ENCODE measurements around the gene PLCG2. TPM values are rescaled to one million over a fixed set of nuclear protein-coding genes. Genes with fewer than 3 reads are reported as not detected.

Gene PLCG2
- total RNA-seq, 2 experiments from 2014 or later = 196 to 485 TPM

DNA sequence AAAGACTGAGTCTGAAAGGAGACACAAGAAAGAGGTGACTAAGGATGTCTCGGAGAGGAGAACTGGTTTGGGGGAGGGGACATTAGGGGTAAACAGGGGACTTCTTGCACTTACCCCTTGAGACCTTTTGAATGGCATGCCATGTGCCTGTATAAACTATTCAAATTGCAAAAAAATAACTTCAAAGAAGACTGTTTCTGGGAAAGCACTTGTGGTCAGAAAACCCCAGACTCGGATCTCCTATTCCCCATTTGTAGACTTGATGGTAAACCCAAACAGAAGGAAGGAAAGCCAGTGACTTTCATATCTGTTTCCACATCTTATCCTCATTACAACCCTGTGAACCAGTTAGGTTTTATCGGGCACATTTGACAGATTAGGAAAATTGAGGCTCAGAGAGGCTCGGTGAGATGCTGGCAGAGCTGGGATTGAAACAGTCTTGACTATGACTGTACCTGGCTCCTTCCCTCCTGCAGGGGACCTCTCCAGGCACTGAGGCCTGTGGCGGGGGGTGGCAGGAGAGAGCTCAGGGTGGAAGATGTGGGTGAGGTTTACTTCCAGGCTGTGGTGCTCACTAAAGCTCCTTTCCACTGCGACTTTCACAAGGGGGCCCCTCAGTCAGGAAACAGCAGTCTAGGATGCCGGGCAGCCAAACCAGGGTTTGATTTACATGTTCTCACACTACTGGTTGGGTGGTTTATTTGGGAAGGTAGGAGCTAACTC, 30.5 kb upstream of the PLCG2 start:
- intact Hi-C loops (cut with micrococcal nuclease; ENCODE audit: unreplicated experiment) = no loop called here
- CTCF ChIA-PET (ENCODE audit: unreplicated experiment) = interaction anchor here (1.1 to 1.7 kb wide), 3 partner anchors 24 to 69 kb away, joined by 3 to 5 read pairs (median 3); no protein-coding TSS in a partner anchor
- Histone ChIP-seq H3K36me3 (ENCODE audit: insufficient read depth, low read length) (peaks cover 4% of the 10 kb centered on the region; the same call in 1 of the 2 replicates), H3K4me2 (ENCODE audit: low read length) (peak overlapping the region; percentile 76), H3K27ac (ENCODE audit: low read depth, low read length, poor library complexity, severe bottlenecking) (peak overlapping the region; percentile 65), H3K9me3 (ENCODE audit: low read length) (no peaks in the 10 kb centered on the region), H4K20me1 (ENCODE audit: insufficient read depth, low read length) (no peaks in the 10 kb centered on the region), H3K4me1 (ENCODE audit: insufficient read depth, low read length, poor library complexity, severe bottlenecking) (peaks cover 83% of the 10 kb centered on the region), H3K4me3 (ENCODE audit: low read depth, low read length, poor library complexity, severe bottlenecking) (peak overlapping the region; percentile 53), H3K79me2 (ENCODE audit: insufficient read depth, low read depth, low read length) (peaks cover 66% of the 10 kb centered on the region; the same call in 1 of the 2 replicates), H3K9me2 (ENCODE audit: insufficient read depth, low read length) (no peaks in the 10 kb centered on the region), H2AFZ (ENCODE audit: low read length) (0 out of 2 replicates have a peak overlapping the region, but pooled peaks have one; percentile 9)
- BruUV-seq (replicated peaks) = TSS peak; percentile 30
- POLR2A ChIA-PET = interaction anchor here (0.5 to 2.3 kb wide), 12 partner anchors 9 to 303 kb away, joined by 3 to 11 read pairs (median 4); no protein-coding TSS in a partner anchor
- DNase-seq (ENCODE audit: low spot score) = peak; percentile 63
- TF ChIP-seq EZH2phosphoT487 (IDR thresholded peaks at IDR 0.05; ENCODE audit: borderline replicate concordance, low read depth, low read length) = no peak
- peak; percentile 55 for TF ChIP-seq CTCF (conservative IDR thresholded peaks at IDR 0.05; ENCODE audit: low read length)

- no TSS peak for BruUV-seq (replicated peaks)
- Histone ChIP-seq H2AFZ (ENCODE audit: low read length) (peak overlapping the region; percentile 46), H3K36me3 (ENCODE audit: insufficient read depth, low read length) (peaks cover 20% of the 10 kb centered on the region), H3K4me2 (ENCODE audit: low read length) (peak overlapping the region; percentile 72), H3K79me2 (ENCODE audit: insufficient read depth, low read depth, low read length) (peaks cover 46% of the 10 kb centered on the region; the same call in 1 of the 2 replicates), H4K20me1 (ENCODE audit: insufficient read depth, low read length) (no peaks in the 10 kb centered on the region), H3K27ac (ENCODE audit: low read depth, low read length, poor library complexity, severe bottlenecking) (peak overlapping the region; percentile 66), H3K4me3 (ENCODE audit: low read depth, low read length, poor library complexity, severe bottlenecking) (peak overlapping the region; percentile 43), H3K9me2 (ENCODE audit: insufficient read depth, low read length) (no peaks in the 10 kb centered on the region), H3K4me1 (ENCODE audit: insufficient read depth, low read length, poor library complexity, severe bottlenecking) (peaks cover 63% of the 10 kb centered on the region), H3K9me3 (ENCODE audit: low read length) (no peaks in the 10 kb centered on the region)
- ChIA-PET POLR2A (interaction anchor here (0.6 to 4.5 kb wide), 23 partner anchors 8 to 434 kb away, joined by 3 to 37 read pairs (median 4); partner anchors contain the start of gene PLCG2), CTCF (ENCODE audit: unreplicated experiment) (interaction anchor here (0.6 to 1.9 kb wide), 6 partner anchors 18 to 65 kb away, joined by 3 to 4 read pairs (median 3); no protein-coding TSS in a partner anchor)
- DNase-seq (ENCODE audit: low spot score) = peak; percentile 89
- TF ChIP-seq CTCF (conservative IDR thresholded peaks at IDR 0.05; ENCODE audit: low read length) (no peak), EZH2phosphoT487 (IDR thresholded peaks at IDR 0.05; ENCODE audit: borderline replicate concordance, low read depth, low read length) (no peak)
- intact Hi-C loops (cut with micrococcal nuclease; ENCODE audit: unreplicated experiment) = loop anchor here (2.0 kb wide), 1 partner anchor 22 kb away; no protein-coding TSS in a partner anchor
Observed at GRCh38 chr16:81752225-81752875, 26.7 kb upstream of the PLCG2 start.

Measured in OCI-LY7 (cell line).